ENCODE measurements around the gene CTAG1A.
"Not testable (repeated sequence)": the region's sequence is repeated elsewhere in the genome, so short reads cannot be mapped to it uniquely, and the experiment has no call there.

Gene CTAG1A

DNA sequence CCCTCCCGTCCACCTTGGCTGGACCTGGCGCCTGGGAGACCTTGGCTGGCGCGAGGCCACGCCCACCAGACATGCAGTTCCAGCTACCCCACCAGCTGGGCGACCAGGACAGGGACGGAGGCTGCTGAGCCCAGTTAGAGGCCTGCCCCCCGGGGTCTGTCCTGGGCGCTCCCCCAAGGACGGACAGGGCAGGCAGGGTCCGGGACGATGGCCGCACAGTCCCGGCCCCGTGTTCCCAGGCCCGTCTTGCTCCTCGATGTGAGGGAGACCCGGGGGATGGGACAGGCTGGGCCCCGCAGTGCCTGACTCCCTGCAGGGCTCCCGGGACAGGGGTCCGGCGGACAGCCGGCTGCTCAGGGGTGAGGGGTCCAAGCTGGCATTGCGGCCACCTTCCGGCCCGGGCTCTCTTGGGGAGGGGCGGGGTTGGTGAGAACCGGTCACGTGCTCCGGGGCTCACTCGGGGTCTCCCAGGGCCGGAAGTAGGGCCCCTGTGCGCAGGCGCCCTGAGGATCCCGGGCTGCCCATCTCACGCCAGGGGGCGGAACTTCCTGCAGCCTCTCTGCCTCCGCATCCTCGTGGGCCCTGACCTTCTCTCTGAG lies at the start of gene CTAG1A:
Gene CTAG1A, plus strand, starts transcription at position 549 of the 599 bp plus-strand sequence. CDS start 74 bp downstream, outside the sequence.
- DNase-seq (ENCODE audit: low read depth), result not testable (repeated sequence)

DNA sequence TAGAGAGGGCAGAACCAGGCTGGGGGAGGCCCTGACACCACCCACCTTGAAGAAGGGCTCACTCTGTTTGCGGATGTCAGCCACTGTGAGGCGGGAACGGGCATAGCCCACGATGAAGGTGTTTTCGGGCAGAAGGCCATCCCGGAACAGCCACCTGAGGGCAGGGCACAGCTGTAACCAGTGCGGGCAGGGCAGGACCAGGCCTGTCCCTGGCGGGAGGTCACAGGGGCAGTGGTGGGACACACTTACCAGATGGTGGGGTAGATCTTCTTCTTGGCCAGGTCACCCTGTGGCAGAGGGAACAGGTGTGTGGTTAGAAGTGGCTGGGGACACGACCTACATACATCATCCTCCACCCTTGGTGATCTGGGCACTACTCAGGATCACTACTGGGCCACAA lies 49.0 kb upstream of the CTAG1A start:
- no peak for DNase-seq (ENCODE audit: low read depth)

DNA sequence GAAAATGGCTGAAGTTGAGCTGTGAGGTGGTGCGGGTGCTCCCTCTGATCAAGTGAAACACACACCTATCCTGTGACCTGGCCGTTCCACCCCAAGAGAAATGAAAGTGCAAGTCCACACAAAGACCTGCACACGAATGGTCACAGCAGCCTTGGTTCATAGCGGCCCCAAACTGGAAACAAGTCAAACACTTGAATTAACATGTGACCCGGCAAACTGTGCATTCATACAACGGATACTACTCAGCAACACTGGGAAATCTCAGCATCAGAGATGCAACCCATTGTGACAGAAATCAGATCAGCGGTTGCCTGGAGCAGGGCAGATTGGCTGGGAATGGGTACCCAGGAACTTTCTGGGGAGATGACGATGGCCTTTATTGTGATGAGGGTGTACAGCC lies 45.9 kb upstream of the CTAG1A start:
- DNase-seq (ENCODE audit: low read depth), result no peak

DNA sequence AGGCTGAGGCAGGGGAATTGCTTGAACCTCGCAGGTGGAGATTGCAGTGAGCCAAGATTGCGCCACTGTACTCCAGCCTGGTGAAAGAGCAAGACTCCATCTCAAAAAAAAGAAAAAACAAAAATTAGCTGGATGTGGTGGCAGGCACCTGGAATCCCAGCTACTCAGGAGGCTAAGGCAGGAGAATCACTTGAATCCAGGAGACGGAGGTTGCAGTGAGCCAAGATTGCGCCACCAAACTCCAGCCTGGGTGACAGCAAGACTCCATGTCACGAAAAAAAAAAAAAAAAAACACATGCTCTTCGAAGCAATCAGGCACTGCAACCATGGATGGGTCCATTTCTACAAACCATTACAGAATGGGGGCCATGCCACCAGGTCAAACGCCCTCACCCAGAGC lies 44.6 kb upstream of the CTAG1A start:
- not testable (repeated sequence) for DNase-seq (ENCODE audit: low read depth)

DNA sequence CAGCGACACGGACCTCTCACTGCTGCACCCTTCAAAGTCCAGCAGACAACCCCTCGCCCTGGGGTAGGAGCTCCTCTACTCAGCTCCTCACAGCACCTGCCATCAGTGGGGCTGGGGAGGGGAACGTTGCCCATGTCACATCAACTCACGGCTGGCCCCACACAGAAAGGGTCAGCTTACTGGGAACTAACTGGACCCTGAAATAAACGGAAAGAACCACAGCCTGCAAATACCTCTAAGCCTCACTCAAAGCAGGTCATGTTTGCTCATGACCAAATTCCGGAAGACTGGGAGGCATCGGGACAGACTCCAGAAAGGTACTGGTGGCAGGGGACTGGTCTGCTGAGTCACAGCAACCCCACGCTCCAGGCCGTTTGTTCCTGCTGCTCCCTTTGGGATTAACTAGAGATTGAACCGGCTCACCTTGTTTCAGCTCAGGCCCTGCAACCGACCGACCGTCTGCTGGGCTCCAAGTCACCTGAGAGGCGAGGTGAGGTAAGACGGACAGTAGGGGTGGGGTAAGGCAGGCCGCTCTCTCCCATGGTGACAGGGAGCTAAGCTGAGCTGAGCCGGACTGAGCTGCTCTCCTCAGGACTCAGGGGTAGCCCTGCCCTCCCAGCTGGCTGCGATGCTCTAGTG lies 43.9 kb upstream of the CTAG1A start:
- no peak for DNase-seq (ENCODE audit: low read depth)

DNA sequence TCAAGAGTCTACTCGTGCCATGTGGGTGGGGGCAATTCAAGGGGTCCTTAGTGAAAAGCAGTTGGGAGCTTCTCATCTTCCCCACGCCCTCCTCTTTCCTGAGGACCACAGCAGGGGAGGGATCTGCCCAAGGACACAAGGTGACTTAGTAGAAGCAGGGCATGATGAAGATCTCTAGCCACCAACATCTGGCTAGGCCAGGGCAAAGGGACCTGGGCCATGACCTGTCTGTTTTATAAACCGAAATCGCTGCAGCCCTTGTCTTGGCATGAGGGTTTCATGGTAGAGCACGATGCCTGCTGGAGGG lies 43.4 kb upstream of the CTAG1A start:
- no peak for DNase-seq (ENCODE audit: low read depth)

DNA sequence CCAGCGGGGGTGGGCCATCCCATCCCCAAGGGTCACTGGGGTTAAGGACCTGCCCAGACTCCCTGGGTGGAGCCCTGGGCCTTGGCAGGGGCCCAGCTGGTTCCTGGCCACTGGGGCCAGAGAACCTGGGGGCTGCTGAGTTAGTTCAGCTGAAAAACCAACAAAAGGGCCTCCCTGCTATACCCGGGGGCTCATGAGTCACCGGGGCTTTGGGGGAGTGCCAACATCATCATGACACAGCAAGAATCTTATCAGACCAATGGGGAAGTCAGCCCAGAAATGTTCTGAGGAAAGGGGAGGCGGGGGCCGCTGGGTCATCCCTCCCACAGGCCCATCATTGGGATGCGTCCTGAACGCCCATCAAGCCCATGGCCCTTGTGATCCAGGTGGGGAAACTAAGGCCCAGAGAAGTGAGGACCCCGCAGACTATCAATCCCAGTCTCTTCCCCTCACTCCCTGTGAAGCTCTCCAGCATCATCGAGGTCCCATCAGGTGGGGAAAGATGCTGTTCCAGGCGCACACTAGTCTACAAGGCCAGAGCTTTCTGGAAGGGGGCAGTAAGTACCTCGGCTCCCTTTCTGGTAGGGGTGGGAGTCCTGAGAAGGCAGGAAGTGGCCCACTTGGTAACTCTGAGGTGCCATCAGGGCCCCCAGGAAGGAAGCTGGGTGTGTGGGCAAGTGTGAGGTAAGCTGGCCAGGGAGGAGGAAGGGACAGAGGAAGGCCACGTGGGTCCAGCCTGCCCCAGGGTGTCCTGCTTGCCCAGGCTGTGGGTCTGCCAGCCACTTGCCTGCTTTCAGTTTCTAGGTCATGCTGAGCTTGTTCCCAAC lies 42.8 kb upstream of the CTAG1A start:
- DNase-seq (ENCODE audit: low read depth), result no peak

DNA sequence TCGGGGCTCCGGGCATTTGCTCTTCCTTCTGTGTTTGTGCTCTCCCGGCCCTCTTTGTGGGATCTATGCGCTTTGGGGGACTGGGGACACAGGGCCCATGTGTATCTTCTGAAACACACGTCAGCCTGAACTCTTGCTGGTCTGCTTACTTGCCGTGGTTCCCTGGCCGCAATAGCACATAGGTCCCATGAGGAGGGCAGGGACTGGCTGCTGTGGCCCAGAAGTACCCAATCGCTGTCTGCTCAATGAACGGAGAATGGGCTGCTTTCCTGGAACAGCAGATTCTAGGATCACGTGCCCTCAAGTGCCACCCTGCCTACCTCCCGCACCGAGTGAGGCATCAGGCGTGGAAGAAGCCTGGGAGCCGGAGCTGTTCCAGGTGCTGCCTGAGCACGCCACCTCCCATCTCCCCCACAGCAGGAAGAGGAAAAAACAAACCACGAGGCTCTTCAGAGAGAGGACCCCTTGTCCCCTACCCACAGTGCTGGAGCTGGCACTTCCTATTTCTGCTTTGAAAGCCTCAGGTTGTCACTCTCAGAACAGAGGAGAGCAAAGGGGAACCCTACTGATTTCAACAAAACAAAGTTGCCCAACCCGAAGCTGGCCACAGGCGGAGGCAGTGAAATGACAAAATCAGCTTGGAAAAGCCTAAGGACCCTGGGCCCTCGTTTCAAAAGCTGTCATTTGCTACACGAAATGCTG lies 42.1 kb upstream of the CTAG1A start:
- no peak for DNase-seq (ENCODE audit: low read depth)

DNA sequence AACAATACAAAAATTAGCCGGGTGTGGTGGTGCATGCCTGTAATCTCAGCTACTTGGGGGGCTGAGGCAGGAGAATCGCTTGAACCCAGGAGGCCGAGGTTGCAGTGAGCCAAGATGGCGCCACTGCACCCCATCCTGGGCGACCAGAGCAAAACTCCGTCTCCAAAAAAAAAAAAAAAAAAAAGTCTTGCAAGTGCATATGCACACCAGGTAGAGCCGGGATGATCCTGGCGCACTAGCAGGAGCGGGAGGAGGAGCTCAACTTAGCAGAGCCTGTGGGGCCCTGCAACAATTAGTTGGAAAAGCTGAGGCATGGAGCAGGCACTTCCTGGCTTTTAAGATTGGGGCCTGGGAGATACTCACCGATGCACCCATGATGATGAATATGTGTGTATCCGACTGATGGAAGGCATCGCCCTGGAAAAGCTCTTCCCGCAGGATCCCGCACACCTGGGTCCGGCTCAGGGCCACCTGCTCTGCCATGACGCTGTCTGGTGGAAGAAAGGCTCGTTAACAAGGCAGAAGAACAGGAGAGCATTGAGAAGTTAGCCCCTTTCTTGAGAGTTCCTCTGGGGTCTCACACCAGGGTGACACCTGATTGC lies 39.2 kb upstream of the CTAG1A start:
- DNase-seq (ENCODE audit: low read depth), result no peak

DNA sequence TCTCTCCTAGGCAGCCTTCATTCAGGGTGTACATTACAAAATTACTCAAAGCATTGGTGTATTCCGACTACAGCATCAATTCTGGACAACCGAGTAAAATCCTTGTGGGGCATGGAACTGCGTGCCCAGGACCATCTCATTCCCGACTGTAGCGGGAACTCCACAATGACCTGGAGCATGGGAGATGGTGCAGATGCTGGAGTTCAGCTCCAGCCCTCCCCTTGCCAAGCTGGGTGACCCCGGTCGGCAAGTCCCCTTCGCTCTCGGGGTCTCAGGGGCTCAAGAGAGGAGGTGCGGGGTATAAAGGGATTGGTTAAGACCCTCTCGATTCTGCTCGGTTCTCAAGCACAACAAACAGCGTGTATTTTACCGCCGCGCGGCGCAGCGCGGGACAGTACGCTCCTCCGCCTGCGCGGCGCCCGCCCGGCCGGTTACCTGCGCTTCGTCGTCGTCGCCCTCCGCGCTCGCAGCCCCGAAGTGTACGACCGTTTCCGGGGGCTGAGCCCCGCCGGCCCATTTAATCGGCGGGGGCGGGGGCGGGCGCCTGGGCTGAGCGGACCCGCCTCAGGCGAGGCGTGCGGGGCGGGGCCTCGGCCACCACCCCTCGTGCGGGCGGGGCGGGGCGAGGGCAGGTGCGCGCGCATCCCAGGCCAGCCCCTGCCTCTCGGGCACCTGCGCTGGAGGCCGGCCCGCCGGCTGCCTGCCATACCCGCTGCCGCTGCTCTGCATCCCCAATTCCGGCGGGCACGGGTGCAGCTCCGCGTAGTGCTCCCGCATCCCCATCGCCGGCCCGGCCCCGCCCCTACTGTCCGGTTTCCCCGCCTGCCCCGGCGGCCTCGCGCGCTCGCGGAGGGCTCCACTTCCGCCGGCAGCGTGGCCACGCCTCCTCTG lies 38.3 kb upstream of the CTAG1A start, which contains the start of gene G6PD:
Gene G6PD, minus strand, starts transcription at position 493 of the 891 bp plus-strand sequence. CDS start 691 bp downstream, outside the sequence.
- DNase-seq (ENCODE audit: low read depth), result peak; percentile 50

DNA sequence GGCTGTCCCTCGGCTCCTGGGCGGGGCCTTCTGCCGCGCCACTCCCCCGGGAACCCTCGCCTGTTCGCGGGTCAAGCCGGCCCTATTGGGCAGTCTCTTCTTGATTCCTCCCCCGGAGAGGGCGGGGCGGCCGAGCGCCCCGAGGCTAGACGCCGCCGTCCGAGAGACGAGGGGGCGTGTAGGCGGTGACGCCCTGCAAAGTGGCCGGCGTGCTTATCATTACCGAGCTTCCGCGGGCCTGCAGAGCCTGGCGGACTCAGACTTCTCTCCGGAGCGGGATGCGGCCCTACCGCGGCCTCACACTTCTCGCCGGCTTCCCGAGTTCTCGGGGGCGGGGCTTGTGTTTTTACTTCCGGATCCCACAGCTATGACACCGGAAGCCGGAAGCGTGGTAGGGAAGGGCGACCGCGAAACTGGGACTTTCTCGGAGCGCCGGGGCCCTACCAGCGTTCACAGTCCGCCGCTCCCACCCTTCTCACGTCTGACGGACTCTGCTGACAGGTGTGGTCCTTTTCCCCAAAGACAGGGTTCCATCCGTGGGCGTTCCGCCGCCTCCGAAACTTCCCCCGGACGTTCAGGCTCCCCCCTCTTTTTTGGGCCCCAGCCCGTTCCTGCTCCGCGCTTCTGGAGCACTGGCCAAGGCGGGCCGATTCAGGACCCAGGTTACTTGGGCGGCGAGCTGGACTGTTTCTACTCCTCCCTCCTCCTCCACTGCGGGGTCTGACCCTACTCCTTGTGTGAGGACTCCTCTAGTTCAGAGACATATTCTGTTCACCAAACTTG lies 37.5 kb upstream of the CTAG1A start, which contains the start of gene IKBKG:
Gene IKBKG, plus strand, starts transcription at position 376 of the 783 bp plus-strand sequence. CDS start 4,383 bp downstream, outside the sequence.
- DNase-seq (ENCODE audit: low read depth), result peak; percentile 73

DNA sequence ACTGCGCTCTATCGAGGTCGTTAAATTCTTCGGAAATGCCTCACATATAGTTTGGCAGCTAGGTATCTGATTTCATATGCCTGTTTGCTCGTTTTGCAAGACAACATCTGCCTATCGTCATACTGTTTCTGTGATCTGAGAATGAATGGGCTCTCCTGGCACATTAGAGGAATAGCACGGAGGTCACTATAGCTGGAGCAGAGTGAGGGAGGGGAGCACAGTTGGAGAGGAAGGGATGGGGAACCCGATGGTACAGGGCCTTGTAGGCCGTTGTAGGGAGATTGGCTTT lies 37.0 kb upstream of the CTAG1A start:
- no peak for DNase-seq (ENCODE audit: low read depth)

DNA sequence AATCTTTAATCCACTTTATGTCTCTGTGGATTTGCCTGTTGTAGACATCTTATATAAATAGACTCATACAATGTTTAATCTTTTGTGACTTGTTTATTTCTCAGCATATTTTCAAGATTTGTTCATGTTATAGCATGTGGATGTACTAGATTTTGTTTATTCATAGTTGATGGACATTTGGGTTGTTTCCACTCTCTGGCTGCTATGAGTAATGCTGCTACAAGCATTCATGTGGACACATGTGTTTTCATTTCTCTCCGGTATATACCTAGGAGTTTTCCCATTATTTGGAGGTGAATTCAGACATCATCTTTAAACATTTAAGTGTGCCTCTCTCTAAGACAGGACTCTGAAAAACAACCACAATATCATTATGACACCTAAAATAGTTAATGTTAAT lies 35.2 kb upstream of the CTAG1A start:
- no peak for DNase-seq (ENCODE audit: low read depth)

DNA sequence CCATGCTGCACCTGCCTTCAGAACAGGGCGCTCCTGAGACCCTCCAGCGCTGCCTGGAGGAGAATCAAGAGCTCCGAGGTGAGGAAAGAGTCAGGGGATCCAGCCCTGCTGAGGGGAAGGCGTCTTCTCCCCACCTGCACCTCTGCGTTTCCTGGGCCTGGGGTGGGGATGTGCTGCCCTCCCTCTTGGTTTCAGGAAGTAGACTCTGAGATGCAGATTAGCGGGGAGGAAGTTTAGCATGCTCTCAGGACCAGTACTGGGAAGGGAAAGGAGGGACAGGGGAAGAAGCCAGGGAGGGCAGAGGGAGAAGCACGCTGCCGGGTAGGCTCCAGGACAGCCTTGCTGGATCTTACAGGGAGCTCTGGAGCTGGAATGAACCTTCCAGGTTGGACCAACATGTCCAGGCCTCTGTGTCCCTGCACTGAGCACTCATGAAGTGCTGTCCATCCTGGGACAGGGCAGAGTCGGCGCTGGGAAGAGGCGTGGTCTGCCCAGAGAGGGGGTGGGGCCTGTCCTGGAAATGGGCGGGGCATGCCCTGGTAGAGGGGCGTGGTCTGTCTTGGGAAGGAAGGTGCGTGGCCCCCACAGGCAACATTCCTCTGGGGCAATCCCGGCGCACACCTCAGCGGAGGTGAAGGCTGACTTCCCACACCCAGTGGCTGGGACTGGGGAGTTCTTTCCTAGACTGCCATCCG lies 32.7 kb upstream of the CTAG1A start:
- DNase-seq (ENCODE audit: low read depth), result not testable (repeated sequence)

DNA sequence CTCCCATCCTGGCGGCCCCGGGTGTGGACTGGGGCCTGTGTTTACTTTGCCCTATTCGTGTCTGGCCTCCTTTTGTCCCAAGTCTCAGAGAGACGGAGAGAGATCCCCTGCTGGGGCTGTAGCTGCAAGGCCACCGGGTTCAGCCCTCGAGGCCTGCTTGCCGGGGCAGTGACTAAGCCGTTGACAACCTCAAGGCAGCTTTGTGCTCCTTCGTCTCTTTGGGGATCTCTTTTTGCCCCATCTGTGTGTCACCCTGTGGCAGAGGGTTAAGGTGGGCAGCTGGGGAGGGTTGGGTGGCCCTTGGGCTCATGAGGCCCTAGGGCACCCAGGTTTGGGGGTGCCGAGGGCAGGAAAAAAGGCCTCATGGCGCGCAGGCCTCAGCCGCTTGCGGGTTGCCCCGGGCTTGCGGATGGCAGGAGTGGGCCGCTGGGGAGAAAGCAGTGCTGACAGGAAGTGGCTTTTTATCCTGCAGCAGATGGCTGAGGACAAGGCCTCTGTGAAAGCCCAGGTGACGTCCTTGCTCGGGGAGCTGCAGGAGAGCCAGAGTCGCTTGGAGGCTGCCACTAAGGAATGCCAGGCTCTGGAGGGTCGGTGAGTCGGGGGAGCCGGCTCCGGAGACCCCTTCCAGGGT lies 26.8 kb upstream of the CTAG1A start:
- not testable (repeated sequence) for DNase-seq (ENCODE audit: low read depth)

DNA sequence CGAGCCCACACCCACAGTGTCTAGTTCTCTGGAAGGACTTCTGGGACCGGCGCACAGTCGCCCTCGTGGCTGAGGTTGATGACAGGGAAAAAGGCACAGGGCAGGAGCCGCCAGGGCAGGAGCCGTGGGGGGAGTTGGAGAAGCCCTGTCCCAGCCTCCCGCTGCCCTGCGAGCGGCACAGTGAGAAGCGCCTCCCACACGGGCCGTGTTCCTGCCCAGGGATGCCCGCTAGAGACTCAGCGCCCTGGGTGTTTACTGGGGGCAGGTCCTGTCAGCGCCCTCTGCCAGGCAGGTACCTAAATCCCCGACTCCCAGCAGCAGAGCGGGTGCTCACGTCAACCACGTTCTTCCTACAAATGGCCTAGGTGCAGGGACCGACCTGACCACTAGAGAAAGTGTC lies 26.0 kb upstream of the CTAG1A start:
- DNase-seq (ENCODE audit: low read depth), result not testable (repeated sequence)

DNA sequence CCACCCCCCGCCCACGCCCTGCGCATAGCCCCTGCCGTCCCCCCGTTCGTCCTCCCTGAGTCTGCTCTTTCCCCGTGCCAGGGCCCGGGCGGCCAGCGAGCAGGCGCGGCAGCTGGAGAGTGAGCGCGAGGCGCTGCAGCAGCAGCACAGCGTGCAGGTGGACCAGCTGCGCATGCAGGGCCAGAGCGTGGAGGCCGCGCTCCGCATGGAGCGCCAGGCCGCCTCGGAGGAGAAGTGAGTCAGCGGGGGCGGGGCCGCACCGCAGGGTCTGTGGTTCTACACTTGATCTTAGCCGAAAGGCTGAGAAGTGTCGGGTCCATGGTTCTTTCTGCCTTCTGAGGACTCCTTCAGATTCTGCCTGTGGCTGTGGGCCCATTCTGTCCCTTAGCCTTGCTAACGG lies 24.6 kb upstream of the CTAG1A start:
- not testable (repeated sequence) for DNase-seq (ENCODE audit: low read depth)

DNA sequence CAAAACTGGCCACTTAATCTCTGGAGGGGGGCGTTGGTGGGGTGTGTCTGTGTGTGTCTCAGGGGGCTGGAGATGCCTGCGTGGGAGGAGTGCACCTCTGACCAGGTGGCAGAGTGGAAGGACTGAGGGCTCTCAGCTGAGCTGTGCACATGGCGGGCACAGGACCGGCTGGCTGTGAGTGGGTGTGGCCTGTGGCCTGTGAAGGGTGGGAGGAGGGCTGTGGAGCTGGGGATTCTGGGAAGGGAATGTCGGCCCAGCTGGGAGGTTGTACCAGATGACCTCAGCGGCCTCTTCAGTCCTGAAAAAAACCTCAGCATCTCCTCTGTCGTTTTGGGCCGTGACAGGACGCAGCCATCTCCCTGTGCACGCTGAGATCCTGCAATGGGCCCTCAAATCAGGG lies 22.6 kb upstream of the CTAG1A start:
- not testable (repeated sequence) for DNase-seq (ENCODE audit: low read depth)

DNA sequence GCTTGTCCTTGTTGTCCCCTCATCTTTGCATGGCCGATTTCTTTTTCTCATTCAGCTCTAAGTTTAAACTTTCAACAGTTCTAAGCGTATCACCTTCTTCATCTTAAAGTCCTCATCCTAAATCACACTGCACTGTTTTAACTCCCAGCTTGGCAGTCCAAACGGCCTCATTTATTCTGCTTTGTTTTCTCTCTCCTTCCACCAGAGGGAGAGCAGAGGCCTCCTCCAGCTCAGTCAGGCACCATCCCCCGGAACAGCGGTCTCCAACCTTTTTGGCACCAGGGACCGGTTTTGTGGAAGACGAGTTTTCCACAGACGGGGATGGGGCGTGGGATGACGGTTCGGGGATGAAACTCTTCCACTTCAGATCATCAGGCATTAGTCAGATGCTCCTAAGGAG lies 14.6 kb upstream of the CTAG1A start:
- DNase-seq (ENCODE audit: low read depth), result not testable (repeated sequence)
